Duodenal mucosa (tissue), 2 donors: ENCODE measurements around the gene POP7.

ENCODE experiments used
- H3K27ac ChIP-seq: one replicate; pipeline ENCODE4 v1.7.0; 2013; ENCODE audit warnings: low read depth, low read length
- H3K27me3 ChIP-seq, 2 donors: one replicate each; pipeline ENCODE4 v1.7.0; 2013; ENCODE audit warnings: low read length in 2 of 2, control low read depth in 1 of 2; ENCODE audit not compliant: insufficient read depth in 2 of 2, control insufficient read depth in 1 of 2
- H3K36me3 ChIP-seq, 2 donors: one replicate each; pipeline ENCODE4 v1.7.0; 2013; ENCODE audit warnings: low read length in 2 of 2, control low read depth in 1 of 2; ENCODE audit not compliant: insufficient read depth in 2 of 2, control insufficient read depth in 1 of 2
- H3K4me1 ChIP-seq, 2 donors: one replicate each; pipeline ENCODE4 v1.7.0; 2013; ENCODE audit warnings: low read length in 2 of 2, control low read depth in 1 of 2; ENCODE audit not compliant: insufficient read depth in 2 of 2, control insufficient read depth in 1 of 2
- H3K4me3 ChIP-seq, 2 donors: one replicate each; pipeline ENCODE4 v1.7.0; 2013; ENCODE audit warnings: low read length in 2 of 2, low read depth in 1 of 2
- H3K9ac ChIP-seq, 2 donors: one replicate each; pipeline ENCODE4 v1.7.0; 2013; ENCODE audit warnings: low read length in 2 of 2, low read depth in 1 of 2
- H3K9me3 ChIP-seq, 2 donors: one replicate each; pipeline ENCODE4 v1.7.0; 2013; ENCODE audit warnings: low read length in 2 of 2, control low read depth in 1 of 2; ENCODE audit not compliant: control insufficient read depth in 1 of 2

The POP7 gene

DNA sequence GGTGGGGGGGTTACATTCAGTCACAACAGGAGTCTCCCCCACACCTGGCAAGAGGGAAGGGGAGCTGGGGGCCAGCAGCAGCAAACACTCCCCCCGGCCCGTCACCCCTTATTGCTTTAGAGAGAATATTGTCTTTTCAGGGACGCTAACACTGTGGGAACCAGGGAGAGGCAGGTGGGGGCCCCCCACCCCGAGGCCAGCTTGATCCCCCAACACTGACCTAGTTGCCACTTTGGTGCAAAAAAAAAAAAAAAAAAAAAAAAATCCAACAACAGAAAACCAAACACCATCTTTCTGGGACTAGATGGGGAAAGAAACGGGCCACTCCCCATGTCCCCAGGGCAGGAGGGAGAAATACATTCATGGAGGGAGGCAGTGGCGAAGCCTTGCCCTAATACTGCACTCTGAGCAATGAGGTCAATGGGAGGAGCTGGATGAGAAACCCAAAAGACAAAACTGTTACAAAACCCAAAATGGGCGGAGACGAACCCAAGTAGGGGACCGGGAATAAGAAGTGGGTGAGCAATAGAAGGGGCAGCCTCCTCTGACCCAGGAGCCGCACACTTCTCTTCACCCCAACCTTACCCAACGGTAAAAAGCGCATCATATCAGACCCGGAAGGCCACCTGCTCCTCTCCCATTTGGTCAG is 25.9 kb upstream of the POP7 start:
- Histone ChIP-seq H3K4me1 (peaks cover 5 to 10% of the 10 kb centered on the region in 2 donors), H3K27ac (no peak overlapping the region), H3K27me3 (no peaks in the 10 kb centered on the region), H3K9ac (no peak overlapping the region), H3K9me3 (no peaks in the 10 kb centered on the region), H3K36me3 (peaks cover 22 to 74% of the 10 kb centered on the region in 2 donors), H3K4me3 (no peak overlapping the region)

- no peaks in the 10 kb centered on the region for H3K9me3 ChIP-seq
- H3K4me3 ChIP-seq, result no peak overlapping the region
- peaks cover 5 to 10% of the 10 kb centered on the region in 2 donors for H3K4me1 ChIP-seq
- no peak overlapping the region for H3K27ac ChIP-seq
- no peaks in the 10 kb centered on the region for H3K27me3 ChIP-seq
- no peak overlapping the region for H3K9ac ChIP-seq
- peaks cover 26 to 81% of the 10 kb centered on the region in 2 donors for H3K36me3 ChIP-seq
Measured at GRCh38 chr7:100680576-100681271, 25.2 kb upstream of the POP7 start.

- Histone ChIP-seq H3K9me3 (no peaks in the 10 kb centered on the region), H3K27me3 (no peaks in the 10 kb centered on the region), H3K9ac (no peak overlapping the region), H3K4me3 (no peak overlapping the region), H3K27ac (no peak overlapping the region), H3K36me3 (peaks cover 34 to 84% of the 10 kb centered on the region in 2 donors), H3K4me1 (peaks cover 0 to 6% of the 10 kb centered on the region in 2 donors)
Measured at GRCh38 chr7:100681491-100682227, 24.3 kb upstream of the POP7 start.

DNA sequence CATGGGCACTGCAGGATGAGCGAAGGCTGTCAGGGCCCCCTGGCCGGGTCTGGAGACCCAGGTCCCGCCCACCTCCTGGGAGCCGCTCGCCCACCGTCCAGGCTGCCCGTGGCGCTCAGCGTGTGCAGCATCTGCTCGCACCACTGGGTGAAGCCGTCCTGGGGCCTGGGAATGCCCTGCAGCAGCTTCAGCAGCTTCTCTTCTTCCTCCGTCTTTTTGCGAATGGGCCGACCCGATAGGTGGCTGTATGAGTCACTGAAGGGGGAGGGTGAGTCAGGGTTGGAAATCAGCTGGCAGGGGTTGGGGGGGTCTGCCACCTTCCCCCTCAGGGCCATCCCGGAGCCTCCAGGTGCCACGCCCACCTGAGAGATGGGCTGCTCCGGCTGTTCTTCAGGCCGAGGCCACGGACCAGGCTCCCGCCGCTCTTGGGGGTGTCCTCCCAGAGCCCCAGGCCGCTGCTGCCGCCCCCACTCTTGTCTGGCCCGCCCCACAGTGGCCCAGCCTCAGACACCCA is 23.6 kb upstream of the POP7 start:
- H3K4me1 ChIP-seq, result peaks cover 0 to 4% of the 10 kb centered on the region in 2 donors
- H3K27ac ChIP-seq, result no peak overlapping the region
- no peaks in the 10 kb centered on the region for H3K9me3 ChIP-seq
- H3K36me3 ChIP-seq, result peaks cover 34 to 84% of the 10 kb centered on the region in 2 donors
- H3K4me3 ChIP-seq, result no peak overlapping the region
- no peaks in the 10 kb centered on the region for H3K27me3 ChIP-seq
- no peak overlapping the region for H3K9ac ChIP-seq

DNA sequence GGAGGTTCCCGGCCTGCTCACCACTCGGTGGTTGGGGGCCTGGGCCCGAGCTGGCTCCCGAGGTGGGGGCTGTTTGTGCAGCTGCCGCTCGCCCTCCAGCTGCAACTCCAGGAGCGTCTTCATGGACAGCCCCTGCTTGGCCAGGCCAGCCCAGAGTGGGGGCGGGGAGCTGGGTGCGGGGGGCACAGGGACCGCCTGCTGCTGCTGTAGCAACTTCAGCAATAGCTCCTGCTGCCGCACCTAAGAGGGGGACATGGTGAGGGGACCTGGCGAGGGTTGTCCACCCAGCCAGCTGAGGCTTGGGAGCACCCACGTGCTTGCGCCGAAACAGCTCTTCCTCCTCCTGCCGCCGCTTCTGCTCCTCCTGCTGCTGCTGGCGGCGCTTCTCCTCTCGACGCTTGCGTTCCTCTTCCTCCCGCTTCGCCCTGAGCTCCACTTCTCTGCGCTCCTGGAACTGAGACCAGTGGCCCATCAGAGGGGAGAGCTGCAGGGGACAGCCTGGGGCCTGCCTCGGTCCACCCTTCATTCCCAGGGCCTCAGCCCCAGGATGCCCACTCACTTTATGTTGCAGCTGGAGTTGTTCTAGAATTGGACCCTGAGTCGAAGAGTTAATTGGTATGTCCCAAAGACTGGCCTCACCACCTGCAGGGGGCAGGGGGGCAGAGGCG is 22.8 kb upstream of the POP7 start:
- no peaks in the 10 kb centered on the region for H3K4me1 ChIP-seq
- peaks cover 26 to 83% of the 10 kb centered on the region in 2 donors for H3K36me3 ChIP-seq
- no peak overlapping the region for H3K9ac ChIP-seq
- H3K27ac ChIP-seq, result no peak overlapping the region
- H3K4me3 ChIP-seq, result no peak overlapping the region
- H3K9me3 ChIP-seq, result no peaks in the 10 kb centered on the region
- H3K27me3 ChIP-seq, result no peaks in the 10 kb centered on the region

- H3K4me1 ChIP-seq, result no peaks in the 10 kb centered on the region
- peaks cover 20 to 85% of the 10 kb centered on the region in 2 donors for H3K36me3 ChIP-seq
- no peak overlapping the region for H3K27ac ChIP-seq
Measured at GRCh38 chr7:100683659-100684533, 22.0 kb upstream of the POP7 start.

DNA sequence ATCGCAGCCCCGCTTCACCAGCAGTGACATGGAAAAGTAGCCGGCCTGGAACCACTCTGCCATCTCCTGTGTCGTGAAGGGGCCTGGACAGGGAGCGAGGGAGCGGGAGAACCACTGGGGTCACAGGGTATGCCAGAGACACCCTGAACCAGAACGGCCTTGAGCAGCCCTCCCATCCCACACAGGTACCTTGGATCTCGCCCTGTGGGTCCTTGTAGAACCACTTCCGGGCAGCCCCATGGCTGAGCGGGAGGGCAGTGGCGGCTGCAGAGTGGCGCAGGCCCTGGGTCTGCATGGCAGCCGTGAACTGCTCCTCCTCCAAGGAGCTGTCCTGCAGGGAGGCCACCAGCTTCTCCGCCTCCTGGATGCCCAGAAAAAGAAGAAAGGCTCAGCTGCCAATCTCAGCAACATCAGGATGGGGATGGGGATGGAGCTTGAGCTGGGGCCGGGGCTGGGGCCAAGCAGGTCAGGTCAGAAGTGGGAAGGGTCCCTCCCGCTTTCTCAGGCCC is 21.3 kb upstream of the POP7 start:
- no peak overlapping the region for H3K27ac ChIP-seq
- peaks cover 20 to 87% of the 10 kb centered on the region in 2 donors for H3K36me3 ChIP-seq
- H3K4me3 ChIP-seq, result no peak overlapping the region
- H3K27me3 ChIP-seq, result no peaks in the 10 kb centered on the region
- H3K4me1 ChIP-seq, result no peaks in the 10 kb centered on the region
- no peaks in the 10 kb centered on the region for H3K9me3 ChIP-seq
- no peak overlapping the region for H3K9ac ChIP-seq

More at GRCh38 chr7:100683659-100684533, 22.0 kb upstream of the POP7 start:
- Histone ChIP-seq H3K4me3 (no peak overlapping the region), H3K27me3 (no peaks in the 10 kb centered on the region), H3K9ac (no peak overlapping the region), H3K9me3 (no peaks in the 10 kb centered on the region)

DNA sequence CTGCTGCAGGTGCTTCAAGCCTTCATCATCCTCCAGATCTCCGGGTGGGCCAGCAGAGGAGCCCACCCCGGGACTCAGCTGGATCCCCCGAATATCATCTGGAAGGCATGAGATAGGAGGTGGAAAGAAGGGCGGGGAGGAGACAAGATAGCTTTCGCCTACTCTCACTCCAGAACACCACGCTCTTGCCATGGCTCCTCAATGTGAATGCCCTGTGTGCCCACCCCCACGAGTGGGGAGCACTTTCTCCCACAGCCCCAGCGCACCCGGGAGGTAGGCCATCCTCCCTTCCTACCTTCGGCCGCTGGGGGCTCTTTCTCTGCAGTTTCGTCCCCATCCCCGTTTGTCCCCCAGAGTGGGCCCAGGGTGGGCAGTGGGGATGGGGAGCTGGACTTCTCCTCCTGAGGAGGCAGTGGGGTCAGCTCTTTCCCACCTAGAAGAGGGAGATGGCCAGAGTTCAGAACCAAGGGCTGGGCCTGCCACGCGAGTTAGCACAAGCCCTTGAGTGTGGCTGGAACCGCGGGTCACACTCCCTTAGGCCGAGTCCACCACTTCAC is 20.8 kb upstream of the POP7 start:
- peaks cover 20 to 87% of the 10 kb centered on the region in 2 donors for H3K36me3 ChIP-seq
- H3K27ac ChIP-seq, result no peak overlapping the region
- no peaks in the 10 kb centered on the region for H3K9me3 ChIP-seq
- no peak overlapping the region for H3K4me3 ChIP-seq
- no peak overlapping the region for H3K9ac ChIP-seq
- H3K4me1 ChIP-seq, result no peaks in the 10 kb centered on the region
- H3K27me3 ChIP-seq, result no peaks in the 10 kb centered on the region

DNA sequence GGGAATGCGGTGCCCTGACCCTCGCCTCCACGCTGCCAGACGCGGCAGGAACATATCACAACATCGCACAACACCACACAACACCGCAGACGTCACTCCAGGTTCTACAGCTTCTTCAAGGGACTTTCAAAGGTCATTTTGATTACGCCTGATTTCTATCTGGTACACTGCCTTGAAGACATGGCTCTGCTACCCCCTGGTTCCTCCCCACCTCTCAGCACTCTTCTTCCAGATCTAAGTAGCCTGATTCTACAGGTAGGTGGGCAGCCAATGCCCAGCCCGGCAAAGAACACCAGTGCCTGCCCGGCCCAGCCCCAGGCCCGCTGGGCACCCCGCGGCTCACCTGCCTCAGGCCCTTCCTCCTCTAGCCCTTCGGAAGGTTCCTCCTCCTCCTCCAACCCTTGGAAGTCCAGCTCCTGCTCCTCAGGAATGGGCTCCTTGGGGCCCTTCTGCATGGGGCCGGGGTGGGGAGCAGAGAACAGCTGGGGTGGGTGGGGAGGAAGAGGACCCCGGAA is 20.2 kb upstream of the POP7 start:
- Histone ChIP-seq H3K9me3 (no peaks in the 10 kb centered on the region), H3K36me3 (peaks cover 20 to 83% of the 10 kb centered on the region in 2 donors), H3K9ac (no peak overlapping the region), H3K27ac (no peak overlapping the region), H3K4me3 (no peak overlapping the region), H3K4me1 (no peaks in the 10 kb centered on the region), H3K27me3 (no peaks in the 10 kb centered on the region)
